Measurements from ENCODE around the gene KCNC4.
A peak's percentile ranks its signal among the peaks of the same experiment; 100 is the strongest.

The KCNC4 gene

DNA sequence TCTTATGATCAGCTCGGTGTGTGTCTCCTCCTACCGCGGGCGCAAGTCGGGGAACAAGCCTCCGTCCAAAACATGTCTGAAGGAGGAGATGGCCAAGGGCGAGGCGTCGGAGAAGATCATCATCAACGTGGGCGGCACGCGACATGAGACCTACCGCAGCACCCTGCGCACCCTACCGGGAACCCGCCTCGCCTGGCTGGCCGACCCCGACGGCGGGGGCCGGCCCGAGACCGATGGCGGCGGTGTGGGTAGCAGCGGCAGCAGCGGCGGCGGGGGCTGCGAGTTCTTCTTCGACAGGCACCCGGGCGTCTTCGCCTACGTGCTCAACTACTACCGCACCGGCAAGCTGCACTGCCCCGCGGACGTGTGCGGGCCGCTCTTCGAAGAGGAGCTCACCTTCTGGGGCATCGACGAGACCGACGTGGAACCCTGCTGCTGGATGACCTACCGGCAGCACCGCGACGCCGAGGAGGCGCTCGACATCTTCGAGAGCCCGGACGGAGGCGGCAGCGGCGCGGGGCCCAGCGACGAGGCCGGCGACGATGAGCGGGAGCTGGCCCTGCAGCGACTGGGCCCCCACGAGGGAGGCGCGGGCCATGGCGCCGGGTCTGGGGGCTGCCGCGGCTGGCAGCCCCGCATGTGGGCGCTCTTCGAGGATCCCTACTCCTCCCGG is 1.5 kb downstream of the KCNC4 start:
- ATAC-seq (no peak), DNase-seq (peak; percentile 57)

DNA sequence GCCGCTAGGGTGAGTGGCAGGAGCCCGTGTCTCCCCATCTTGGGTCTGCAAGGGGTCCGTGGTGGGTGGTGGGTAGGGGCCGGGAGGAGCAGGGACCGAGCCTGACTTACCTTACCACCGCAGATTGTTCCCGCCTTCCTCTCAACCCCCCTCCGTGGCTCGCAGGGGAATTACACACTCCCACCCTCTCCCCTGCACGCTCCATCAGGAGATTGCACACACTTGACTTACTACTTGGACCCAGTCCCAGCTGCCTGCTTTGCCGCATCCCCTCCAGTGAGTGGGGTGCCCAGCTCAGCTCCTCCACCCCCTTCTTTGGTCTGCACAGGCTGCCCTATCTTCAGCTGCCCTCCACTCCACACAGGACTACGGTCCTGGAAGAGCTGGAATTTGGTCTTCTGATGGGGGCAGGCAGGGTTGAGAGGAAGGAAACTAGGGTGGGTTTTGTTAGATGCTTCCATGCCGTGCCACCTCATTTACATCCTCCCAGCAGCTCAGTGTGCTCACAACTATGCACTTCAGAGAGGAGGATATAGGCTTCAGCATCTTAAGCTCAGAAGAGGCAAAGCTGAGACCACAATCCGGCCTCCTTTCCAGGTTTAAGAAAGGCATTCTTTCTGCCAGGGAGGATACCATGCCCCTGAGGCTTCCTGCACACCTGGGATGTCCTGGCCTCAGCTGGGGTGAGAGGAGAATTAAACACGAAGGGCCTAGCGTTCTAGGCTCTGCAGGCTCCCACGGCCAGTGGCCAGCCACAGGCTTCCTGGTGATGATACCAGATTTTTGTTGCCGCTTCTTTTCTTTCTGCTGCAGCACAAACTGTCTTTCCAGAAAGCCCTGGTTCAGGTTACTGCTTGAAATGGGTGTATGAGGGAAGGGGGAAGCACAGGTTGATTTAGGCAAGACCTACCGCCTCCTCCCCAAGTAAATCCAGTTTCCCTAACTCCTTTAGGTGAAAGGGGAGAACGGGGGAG is 2.3 kb downstream of the KCNC4 start:
- ATAC-seq (no peak), DNase-seq (peak; percentile 18)

DNA sequence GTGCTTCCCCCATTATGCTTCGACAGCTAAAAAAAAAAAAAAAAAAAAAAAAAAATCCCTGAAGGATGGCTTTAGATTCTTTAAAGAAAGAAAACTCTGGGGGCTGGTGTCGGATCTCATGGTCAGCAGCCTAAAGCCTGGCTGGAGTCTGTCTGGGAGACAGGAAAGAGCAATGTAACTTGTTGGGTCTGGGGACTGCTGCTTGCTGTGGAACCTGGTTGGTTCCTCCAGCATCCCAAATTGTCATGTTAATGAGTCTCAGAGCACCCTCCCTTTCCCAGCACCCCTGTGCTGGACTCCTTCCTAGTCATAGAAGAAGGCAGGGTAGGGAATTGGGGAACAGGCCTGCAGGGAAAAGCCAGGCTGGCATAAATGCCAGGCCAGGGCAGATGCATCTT is 3.0 kb downstream of the KCNC4 start:
- DNase-seq (no peak), ATAC-seq (no peak)

DNA sequence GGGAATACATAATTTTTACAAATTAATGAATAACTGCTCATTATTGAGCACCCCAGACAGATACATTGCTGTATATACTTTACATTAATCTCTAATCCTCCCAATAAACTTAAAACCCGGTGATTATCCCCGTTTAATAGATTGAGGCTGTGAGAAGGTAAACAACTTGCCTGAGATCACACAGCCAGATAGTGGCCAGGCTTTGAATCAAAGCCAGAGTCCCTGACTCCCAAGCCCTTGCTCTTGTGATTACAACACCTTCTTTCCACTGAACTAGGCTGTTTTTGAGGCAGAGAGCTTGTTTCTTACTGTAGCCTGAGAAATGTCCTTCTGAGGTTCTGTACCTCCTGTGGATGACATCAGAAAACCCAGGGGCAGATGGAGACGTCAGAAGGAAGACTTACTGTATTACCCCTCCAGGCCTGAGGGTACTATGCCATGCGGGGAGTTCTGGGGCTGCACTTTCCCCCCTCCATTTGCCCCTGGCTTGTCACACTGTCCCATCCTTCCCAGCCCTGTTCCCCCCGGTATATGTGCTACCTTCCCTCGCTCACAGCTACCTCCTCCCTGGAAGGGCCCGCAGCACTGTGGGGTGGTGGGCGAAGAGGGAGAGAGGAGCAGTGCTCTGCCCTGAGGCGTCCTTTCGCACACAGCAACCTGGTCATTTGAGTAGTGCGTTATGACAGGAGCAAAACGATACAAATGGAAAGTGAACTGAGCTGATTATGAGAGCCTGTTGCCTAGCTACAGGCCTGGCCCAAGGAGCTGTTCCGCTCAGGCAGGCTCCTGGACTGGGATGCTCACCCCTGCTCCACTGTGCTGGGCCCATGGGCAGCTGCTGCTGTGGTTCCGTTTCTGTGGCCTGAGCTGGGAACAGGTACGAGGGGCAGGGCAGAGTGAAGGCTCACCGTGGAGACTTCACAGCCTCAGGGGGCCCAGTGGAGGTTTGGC is 4.6 kb downstream of the KCNC4 start:
- no peak for DNase-seq
- ATAC-seq = no peak

DNA sequence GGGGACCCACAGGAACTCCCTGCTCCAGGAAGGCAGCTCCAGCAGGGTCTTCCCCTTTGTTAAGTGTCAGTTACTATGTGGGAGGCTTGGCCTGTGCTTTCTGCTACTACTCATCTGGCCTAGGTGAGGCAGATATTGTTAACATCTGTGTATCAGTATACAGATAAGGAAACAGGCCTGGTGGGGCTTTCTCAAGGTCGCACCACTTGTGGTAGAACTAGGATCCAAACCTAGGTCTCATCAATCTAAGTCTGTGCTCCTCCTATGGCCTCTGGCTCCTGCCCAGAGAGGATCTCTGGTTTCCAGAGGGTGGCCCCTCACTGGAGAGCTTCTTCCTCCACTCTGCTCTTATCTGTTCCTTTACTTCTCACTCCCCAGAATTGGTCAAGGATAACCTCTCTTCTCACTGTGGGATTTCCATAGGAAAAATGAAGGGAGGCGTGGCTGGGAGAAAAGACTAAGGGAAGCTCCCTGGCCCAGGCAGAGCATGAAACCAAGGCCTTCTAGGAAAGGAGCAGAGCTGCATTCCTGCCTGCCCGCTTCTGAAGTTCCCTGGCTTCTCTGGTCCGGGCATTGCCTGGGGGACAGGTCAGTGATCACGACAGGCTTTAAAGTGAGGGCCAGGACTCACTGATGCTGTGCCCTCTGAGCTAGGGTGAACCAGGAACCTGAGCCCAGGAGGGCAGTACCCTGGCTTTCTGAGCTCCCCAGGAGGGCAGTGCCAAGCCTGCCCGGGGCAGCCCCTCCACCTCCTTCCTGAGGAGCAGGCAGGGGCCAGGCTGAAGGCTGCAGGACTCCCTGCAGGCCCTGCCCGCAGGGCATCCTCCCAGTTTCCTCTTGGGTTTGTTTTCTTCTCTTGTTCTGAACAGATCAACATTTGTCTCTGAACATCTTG is 5.8 kb downstream of the KCNC4 start:
- DNase-seq = no peak
- peak; percentile 7 for ATAC-seq

DNA sequence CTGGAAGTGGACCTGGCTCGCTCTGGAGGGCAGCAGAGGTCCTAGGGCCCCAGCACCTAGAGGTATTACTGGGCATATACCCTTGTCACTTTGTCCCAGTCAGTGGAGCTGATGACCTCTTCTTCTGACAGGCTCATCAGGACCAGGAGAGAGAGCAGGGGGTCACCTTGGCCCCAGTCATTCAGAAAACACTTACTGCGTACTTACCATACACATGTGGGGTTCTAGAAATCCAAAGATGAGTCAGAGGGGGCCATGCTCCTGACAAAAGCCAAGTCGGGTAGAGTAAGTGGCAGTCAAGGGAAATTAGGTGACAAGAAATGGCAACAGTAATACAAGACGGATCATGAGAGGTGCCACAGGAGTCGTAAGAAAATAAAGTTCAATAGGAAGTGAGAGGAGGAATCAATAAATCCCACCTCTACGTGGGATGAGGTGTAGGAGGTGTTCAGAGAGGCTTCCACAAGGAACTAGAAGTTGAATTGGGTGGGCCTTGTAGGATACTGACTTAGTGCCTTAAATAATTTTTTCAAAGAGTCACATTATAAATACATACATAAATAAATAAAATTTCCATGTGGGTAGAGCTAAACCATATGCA is 6.8 kb downstream of the KCNC4 start:
- DNase-seq = no peak
- peak; percentile 43 for ATAC-seq

DNA sequence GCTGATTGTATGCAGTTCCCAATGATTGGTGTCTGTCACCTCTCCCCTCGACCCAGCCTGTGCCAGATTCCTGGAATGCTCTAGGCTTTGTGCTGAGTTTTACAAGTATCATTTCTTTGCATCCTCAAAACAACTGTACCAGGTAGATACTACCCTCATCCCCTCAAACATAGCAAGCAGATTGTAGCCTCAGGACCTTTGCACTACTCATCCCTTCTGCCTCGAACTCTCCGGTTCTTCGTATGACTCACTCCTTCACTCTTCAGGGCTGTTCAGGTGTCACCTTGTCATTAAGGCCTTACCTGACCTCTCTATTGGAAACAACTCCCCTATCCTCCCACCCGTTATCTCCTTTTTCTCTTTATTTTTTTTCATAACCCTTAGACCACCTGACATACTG is 8.0 kb downstream of the KCNC4 start:
- no peak for DNase-seq
- ATAC-seq = no peak

DNA sequence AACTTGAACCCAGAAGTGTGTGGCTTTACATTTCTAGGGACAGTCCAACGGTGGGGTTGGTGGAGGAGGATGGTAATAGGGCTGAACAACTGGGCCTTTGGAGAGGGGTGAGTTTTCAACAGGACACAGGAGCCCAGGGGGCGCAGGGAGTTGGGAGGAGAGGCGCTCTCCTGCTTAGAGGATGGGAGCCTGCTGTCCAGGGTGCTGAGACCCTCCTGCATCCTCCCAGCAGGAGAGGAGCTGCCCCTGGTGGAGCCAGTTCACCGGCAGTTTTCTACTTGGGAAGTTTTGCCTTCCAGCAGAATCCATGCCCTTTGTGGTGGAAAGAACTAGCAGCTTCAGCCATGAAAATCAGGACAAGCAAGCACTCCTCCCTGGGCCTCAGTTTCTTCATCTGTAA is 8.6 kb downstream of the KCNC4 start:
- DNase-seq = no peak
- ATAC-seq = no peak

DNA sequence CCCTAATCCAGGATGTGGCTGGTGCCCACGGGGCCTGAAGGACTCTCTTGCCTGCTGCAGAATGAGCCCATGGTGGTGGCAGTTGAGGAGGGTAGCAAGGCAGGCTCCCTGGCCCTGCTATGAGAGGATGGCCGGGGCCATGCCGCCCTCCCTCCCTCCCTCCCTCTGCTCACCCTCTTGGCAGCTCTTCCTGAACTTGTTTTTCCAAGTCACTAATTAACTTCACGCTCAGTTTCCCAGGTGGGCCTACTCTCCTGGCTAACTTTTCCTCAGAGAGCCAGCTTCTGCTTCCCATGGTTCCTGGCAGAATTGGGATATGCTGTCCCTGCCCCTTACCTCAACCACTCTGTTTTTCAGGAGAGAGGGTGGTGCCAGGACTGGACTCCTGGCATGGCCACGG is 10.2 kb downstream of the KCNC4 start:
- DNase-seq (no peak), ATAC-seq (no peak)

DNA sequence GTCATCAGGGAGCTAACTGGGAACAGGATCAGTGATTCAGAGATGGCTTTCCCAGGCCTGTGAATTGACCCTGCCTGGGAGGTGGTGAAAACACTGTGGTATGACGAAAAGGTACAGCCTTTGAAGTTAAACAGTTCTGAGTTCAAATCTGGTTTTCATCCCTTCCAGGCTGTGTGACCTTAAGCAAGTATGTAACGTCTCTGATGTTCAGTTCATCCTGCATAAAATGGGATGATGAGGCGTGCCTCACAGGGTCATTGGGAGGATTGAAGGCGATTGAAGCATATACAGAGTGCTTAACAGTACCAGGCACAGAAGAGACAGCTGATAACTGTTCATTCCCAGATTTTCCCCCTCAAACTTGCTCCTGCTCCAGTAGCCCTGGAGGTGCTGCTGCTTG is 11.0 kb downstream of the KCNC4 start:
- DNase-seq (no peak), ATAC-seq (no peak)

DNA sequence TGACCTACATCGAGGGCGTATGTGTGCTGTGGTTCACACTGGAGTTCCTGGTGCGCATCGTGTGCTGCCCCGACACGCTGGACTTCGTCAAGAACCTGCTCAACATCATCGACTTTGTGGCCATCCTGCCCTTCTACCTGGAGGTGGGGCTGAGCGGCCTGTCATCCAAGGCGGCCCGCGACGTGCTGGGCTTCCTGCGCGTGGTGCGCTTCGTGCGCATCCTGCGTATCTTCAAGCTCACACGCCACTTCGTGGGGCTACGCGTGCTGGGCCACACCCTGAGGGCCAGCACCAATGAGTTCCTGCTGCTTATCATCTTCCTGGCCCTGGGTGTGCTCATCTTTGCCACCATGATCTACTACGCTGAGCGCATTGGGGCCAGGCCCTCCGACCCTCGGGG is 13.0 kb downstream of the KCNC4 start:
- ATAC-seq = no peak
- no peak for DNase-seq

DNA sequence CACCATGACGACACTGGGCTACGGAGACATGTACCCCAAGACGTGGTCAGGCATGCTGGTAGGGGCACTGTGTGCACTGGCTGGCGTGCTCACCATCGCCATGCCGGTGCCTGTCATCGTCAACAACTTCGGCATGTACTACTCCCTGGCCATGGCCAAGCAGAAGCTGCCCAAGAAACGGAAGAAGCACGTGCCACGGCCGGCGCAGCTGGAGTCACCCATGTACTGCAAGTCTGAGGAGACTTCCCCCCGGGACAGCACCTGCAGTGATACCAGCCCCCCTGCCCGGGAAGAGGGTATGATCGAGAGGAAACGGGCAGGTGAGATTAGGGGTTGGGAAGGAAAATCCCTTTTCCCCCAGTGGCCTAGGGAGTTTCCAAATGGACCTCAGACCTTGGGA is 13.5 kb downstream of the KCNC4 start:
- DNase-seq = no peak
- no peak for ATAC-seq

DNA sequence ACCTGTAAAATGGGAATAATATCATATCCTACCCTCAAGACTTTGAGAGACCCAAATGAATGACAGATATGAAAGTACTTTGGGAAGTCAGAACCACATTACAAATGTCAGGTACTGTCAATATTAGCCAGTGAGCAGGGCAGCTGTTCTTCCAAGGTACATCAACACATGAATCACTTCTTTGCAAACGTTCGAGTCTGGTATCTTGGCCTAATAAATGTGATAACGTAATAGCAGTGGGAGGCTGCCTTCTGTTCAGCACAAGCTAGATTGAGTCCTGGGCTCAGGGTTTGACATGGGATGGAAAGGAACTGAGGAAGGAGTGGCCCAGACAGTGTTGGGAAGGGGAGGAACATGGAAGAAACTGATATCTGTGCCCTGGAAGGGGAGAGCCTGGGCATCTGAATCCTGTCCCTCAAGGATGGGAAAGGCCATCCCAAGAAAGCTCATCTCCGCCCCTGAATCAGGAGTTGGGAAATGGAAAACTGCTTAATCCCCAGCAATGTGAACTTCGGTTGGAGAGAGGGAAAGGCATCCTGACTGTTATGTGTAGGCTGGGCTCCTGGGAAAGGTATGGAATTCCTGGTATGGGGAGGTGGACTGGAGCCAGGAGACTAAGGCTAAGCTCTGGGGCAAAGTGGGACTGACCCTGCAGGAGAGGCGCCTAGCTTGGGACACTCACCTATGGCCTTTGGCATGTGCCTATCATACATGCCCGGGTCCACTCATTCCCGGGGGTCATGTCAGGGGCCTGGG is 14.3 kb downstream of the KCNC4 start:
- ATAC-seq (no peak), DNase-seq (no peak)

DNA sequence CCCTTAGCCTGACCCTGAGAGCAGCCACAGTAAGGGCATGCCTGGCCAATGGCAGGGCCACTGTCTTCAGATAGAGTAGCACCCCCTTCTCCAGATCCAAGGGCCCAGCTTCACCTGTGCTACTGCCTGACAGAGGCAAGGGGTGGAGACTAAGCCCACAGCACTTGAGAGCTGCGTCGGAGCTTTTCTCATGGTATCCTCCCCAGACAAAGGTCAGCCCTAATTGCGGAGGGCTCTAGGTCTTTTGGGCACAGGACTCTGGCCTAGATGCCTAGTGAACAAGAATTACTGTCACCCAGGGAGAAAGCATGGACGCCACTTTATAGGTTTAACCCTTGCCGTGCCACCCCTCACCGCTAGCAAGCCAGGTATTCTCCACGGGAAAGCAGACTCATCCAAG is 15.1 kb downstream of the KCNC4 start:
- DNase-seq (no peak), ATAC-seq (no peak)

DNA sequence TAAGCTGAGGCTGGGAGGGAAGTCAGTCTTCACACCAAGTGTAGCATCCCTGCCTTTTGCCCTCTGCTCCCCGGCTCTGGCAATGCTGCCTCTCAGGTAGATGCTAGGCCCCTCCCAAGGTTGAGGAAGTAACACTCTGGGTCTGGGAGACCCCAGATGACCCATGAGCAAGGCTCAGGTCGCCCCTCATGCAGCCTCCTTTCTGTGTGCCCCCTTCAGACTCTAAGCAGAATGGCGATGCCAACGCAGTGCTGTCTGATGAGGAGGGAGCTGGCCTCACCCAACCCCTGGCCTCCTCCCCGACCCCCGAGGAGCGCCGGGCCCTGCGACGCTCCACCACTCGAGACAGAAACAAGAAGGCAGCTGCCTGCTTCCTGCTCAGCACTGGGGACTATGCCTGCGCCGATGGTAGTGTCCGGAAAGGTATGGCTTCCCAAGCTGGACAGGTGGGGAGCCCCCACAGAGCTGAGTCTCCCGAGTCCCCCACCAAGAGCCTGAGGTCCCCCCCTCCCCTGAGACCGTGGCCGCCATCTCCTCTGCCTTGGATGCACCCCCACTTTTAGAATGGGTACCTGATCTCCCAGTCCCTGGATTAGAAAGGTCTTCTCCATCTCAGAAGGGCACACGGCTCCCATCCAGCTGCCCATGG is 15.8 kb downstream of the KCNC4 start:
- ATAC-seq (no peak), DNase-seq (no peak)

DNA sequence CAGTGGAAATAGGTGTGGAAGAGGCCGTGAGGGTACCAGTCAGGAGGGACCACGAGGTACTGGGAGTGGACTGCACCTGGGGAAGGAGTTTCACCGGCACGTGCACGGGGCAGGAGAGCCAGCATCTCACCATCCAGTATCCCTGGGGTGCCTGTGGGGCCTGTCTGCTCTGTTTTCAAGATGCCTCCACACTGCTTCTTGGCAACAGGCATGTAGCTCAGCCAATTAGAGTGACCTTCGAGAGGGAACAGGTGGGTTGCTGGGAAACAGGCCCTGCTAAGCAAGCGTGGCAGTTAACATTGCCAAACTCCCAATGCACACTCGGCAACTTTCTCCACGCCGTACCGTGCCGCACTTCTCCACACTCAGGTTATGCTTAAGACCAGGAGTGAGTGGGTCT is 17.7 kb downstream of the KCNC4 start:
- ATAC-seq = no peak
- no peak for DNase-seq

DNA sequence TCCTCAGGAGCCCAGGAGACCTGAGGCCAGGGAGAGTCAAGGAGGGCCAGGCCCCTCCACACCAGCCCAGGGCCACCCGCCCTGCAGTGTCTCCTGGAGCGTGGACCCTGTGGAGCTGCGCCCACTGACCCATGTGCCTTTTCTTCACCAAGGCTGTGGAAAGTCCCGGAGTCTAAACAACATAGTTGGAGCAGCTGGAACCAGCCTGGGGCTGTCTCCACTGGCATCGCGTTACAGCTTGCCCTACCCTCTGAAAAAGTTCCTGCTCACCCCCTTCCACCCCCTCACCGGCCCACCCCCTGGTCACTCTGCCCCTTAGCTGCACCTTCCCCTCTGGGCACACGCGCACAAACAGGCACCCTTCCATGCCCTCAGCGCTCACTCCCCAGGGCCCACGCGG is 18.3 kb downstream of the KCNC4 start:
- ATAC-seq = no peak
- DNase-seq = no peak

DNA sequence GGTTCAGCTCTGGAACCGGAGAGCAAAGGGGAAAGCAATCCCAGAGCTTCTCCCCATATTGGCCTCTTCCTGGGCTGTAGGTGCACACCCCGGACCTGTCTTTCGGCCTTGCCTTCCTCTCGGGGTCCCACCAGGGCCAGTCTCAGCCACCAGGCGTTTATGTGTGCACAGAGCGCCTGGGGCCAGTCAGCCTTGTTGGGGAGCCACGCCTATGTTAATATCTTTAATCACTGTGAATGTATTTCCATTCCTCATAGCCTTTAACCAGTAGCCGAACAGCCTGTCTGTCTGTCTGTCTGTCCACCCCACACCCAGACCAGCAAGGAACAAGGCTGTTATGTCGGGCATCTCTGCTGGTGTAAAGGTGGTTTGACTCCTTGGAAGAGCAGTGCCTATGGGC is 18.8 kb downstream of the KCNC4 start:
- ATAC-seq = no peak

DNA sequence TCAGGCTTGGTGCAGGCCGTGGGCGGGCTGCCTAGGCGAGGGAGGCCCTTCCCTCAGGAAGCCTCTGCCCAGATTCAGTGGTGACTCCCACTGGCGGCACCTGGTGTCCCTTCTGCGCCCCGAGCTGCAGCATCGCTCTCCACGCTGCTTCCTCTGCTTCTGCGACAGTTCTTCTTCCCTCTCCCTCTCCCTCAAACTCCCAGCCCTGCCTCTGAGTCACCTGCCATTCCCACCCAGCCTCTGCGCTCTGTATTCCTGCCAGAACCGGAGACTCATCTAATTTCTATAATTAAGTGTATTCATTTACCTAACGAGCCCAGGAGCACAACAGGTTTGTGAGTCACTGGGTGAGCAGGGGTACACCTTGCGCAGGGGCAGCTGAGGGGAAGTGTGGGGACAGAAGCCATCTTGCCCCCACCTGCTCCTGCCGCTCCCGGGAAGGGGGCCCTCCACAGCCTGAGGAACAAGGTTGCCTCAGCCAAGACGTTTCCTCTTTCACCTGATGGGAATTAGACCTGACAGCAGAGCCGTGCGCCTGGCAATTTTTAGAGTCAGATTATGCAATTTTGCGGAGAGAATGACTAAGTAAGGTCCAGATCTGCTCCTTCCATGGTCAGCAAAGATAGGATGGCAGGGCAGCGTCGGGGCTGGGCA is 19.4 kb downstream of the KCNC4 start:
- DNase-seq = no peak
- no peak for ATAC-seq

More for the DNA sequence above, 18.8 kb downstream of the KCNC4 start:
- DNase-seq = no peak
